ENCODE data around the gene MED13L.

GRCh38 chr12:116298578-116298977, 21.1 kb upstream of the MED13L start:
- no peak for TF ChIP-seq EZH2phosphoT487 (IDR thresholded peaks at IDR 0.05; ENCODE audit: insufficient read depth, low read depth)
- no peak for TF ChIP-seq EZH2 (IDR thresholded peaks at IDR 0.05; ENCODE audit: insufficient read depth, poor library complexity, severe bottlenecking)
